Activated CD8-positive, alpha-beta memory T cell treated with anti-CD3 and anti-CD28 coated beads for 1 hour (primary cell): ENCODE results near the gene AHCYL2.
"Not testable (repeated sequence)": the region's sequence is repeated elsewhere in the genome, so short reads cannot be mapped to it uniquely, and the experiment has no call there.

Experiments used
- DNase-seq, 2 donors: peaks; one replicate each; pipeline ENCODE4 v3.0.0-alpha.2; 2020; ENCODE audit warnings: low read depth in 1 of 2; ENCODE audit errors: extremely low read depth in 1 of 2

AHCYL2 gene

GRCh38 chr7:129240119-129240820 is 15.4 kb downstream of the AHCYL2 start:
- DNase-seq, result no peak

- DNase-seq, result no peak
Measured at GRCh38 chr7:129244220-129244619, 19.4 kb downstream of the AHCYL2 start.

- no peak for DNase-seq
Measured at GRCh38 chr7:129245533-129245932, 20.7 kb downstream of the AHCYL2 start.

GRCh38 chr7:129247087-129247486 is 22.3 kb downstream of the AHCYL2 start:
- no peak for DNase-seq

- no peak for DNase-seq
Measured at GRCh38 chr7:129252128-129252527, 27.3 kb downstream of the AHCYL2 start.

- DNase-seq, result not testable (repeated sequence)
Measured at GRCh38 chr7:129252603-129253002, 27.8 kb downstream of the AHCYL2 start.

- DNase-seq, result no peak
Measured at GRCh38 chr7:129255800-129256199, 31.0 kb downstream of the AHCYL2 start.

GRCh38 chr7:129256221-129256620 is 31.4 kb downstream of the AHCYL2 start:
- DNase-seq, result no peak

GRCh38 chr7:129257168-129257567 is 32.3 kb downstream of the AHCYL2 start:
- no peak for DNase-seq

- DNase-seq, result no peak
Measured at GRCh38 chr7:129258649-129259389, 34.0 kb downstream of the AHCYL2 start.

- no peak for DNase-seq
Measured at GRCh38 chr7:129262324-129262723, 37.5 kb downstream of the AHCYL2 start.

- no peak for DNase-seq
Measured at GRCh38 chr7:129263168-129263567, 38.3 kb downstream of the AHCYL2 start.

- no peak for DNase-seq
Measured at GRCh38 chr7:129264534-129264933, 39.7 kb downstream of the AHCYL2 start.

GRCh38 chr7:129265328-129265727 is 40.5 kb downstream of the AHCYL2 start:
- DNase-seq, result no peak

GRCh38 chr7:129266181-129266580 is 41.4 kb downstream of the AHCYL2 start:
- no peak for DNase-seq

GRCh38 chr7:129270077-129270476 is 45.2 kb downstream of the AHCYL2 start:
- DNase-seq, result no peak

GRCh38 chr7:129271500-129272355 is 46.9 kb downstream of the AHCYL2 start:
- DNase-seq, result peak; percentile 21 to 24

- no peak for DNase-seq
Measured at GRCh38 chr7:129273936-129274335, 49.1 kb downstream of the AHCYL2 start.

- DNase-seq, result no peak
Measured at GRCh38 chr7:129277629-129278028, 52.8 kb downstream of the AHCYL2 start.

- no peak for DNase-seq
Measured at GRCh38 chr7:129278688-129279087, 53.9 kb downstream of the AHCYL2 start.

- no peak for DNase-seq
Measured at GRCh38 chr7:129279757-129280156, 54.9 kb downstream of the AHCYL2 start.
